ENCODE data around the gene CD248.

DNA sequence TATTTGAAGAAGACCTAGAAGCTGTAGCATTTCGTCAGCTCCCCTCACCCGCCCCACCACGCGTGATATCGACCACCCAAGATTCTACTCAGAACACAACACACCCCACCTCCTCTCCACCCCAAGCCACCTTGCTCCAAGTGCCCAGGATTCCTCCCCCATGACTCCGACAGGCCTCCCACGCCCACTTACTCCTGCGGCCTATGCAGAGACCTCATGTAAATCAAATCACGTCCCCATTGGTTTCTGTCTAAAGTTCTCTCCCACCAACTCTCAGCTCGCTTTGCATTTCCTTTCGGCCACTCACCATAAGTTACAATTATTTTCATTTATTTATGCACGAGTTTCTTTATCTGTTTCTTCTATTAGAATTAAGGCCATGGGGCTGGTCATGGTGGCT, 14.2 kb downstream of the CD248 start:
- no peak for TF ChIP-seq TARDBP (IDR thresholded peaks at IDR 0.05)
- TF ChIP-seq NFRKB (IDR thresholded peaks at IDR 0.05), result no peak
- TF ChIP-seq ZNF384 (IDR thresholded peaks at IDR 0.05), result no peak
- no peak for TF ChIP-seq SUZ12 (IDR thresholded peaks at IDR 0.05)
